Neural crest cell (in vitro differentiated cells): Measurements from ENCODE around the gene BSPRY. TPM values are rescaled to one million over a fixed set of nuclear protein-coding genes. Genes with fewer than 3 reads are reported as not detected.
"Not testable (repeated sequence)": the region's sequence is repeated elsewhere in the genome, so short reads cannot be mapped to it uniquely, and the experiment has no call there.

Source experiments
- DNase-seq: peaks from one replicate; pipeline ENCODE4 v3.0.0; 2021; ENCODE audit warnings: low read depth, mixed read lengths, low spot score
- H3K27ac Mint-ChIP-seq: one replicate; pipeline ENCODE4 v1.8.0; 2021; ENCODE audit warnings: mild to moderate bottlenecking, mixed read lengths; ENCODE audit not compliant: unreplicated experiment
- H3K27me3 Mint-ChIP-seq: 2 replicates; pipeline ENCODE4 v1.8.0; 2021; ENCODE audit warnings: low read depth, mild to moderate bottlenecking, mixed read lengths
- H3K36me3 Mint-ChIP-seq: 2 replicates; pipeline ENCODE4 v1.8.0; 2021; ENCODE audit warnings: low read depth, mild to moderate bottlenecking, mixed read lengths
- H3K4me1 Mint-ChIP-seq: 2 replicates; pipeline ENCODE4 v1.8.0; 2021; ENCODE audit warnings: mixed read lengths
- H3K4me3 Mint-ChIP-seq: one replicate; pipeline ENCODE4 v1.8.0; 2021; ENCODE audit warnings: mild to moderate bottlenecking, mixed read lengths
- H3K9me3 Mint-ChIP-seq: 2 replicates; pipeline ENCODE4 v1.8.0; 2021; ENCODE audit warnings: mixed read lengths
- CTCF ChIP-seq: fragments of 200-600 bp; sonication (generic); conservative IDR thresholded peaks from 2 replicates; pipeline ENCODE4 v1.5.0; 2021; ENCODE audit warnings: antibody characterized with exemption, mild to moderate bottlenecking
- total RNA-seq: library from RNA; stranded (reverse); gene quantifications from 2 replicates; pipeline ENCODE4 v1.2.1, GENCODE V29; 2021

Gene BSPRY
- total RNA-seq, 1 donor from 2014 or later = not detected

- Mint-ChIP-seq H3K4me1 (peaks cover 6% of the 10 kb centered on the region), H3K27ac (no peak within 1 kb of the TSS), H3K36me3 (no peaks in the 10 kb centered on the region), H3K9me3 (no peaks in the 10 kb centered on the region), H3K4me3 (peak within 1 kb of the TSS; percentile 88), H3K27me3 (peaks cover 3% of the 10 kb centered on the region)
- no peak for TF ChIP-seq CTCF
- peak; percentile 48 for DNase-seq
Observed at GRCh38 chr9:113376634-113377567, 27.6 kb downstream of the BSPRY start, which contains the start of gene HDHD3. Gene HDHD3, minus strand, starts transcription at chr9:113376986. Its CDS starts 2,632 bp downstream, at chr9:113374354.

- H3K9me3 Mint-ChIP-seq, H3K27ac Mint-ChIP-seq, H3K4me1 Mint-ChIP-seq, DNase-seq, H3K27me3 Mint-ChIP-seq, H3K36me3 Mint-ChIP-seq: not testable (repeated sequence)
- H3K4me3 Mint-ChIP-seq = peak overlapping the region; percentile 57
Observed at GRCh38 chr9:113379094-113379828, 29.9 kb downstream of the BSPRY start.

- H3K4me3 Mint-ChIP-seq, H3K27ac Mint-ChIP-seq, H3K36me3 Mint-ChIP-seq, DNase-seq, H3K4me1 Mint-ChIP-seq, H3K9me3 Mint-ChIP-seq, H3K27me3 Mint-ChIP-seq: not testable (repeated sequence)
Observed at GRCh38 chr9:113379829-113380210, 30.5 kb downstream of the BSPRY start.

GRCh38 chr9:113380869-113381378 is 31.6 kb downstream of the BSPRY start:
- H3K9me3 Mint-ChIP-seq = no peaks in the 10 kb centered on the region
- H3K27ac Mint-ChIP-seq = no peak overlapping the region
- no peak for DNase-seq
- no peak overlapping the region for H3K4me3 Mint-ChIP-seq
- no peaks in the 10 kb centered on the region for H3K4me1 Mint-ChIP-seq
- H3K27me3 Mint-ChIP-seq = peaks cover 3% of the 10 kb centered on the region
- no peak for TF ChIP-seq CTCF
- no peaks in the 10 kb centered on the region for H3K36me3 Mint-ChIP-seq

GRCh38 chr9:113381441-113381840 is 32.1 kb downstream of the BSPRY start:
- H3K4me3 Mint-ChIP-seq, H3K27ac Mint-ChIP-seq, H3K9me3 Mint-ChIP-seq, H3K36me3 Mint-ChIP-seq, H3K27me3 Mint-ChIP-seq, H3K4me1 Mint-ChIP-seq, DNase-seq: not testable (repeated sequence)

- Mint-ChIP-seq H3K27me3 (peaks cover 3% of the 10 kb centered on the region), H3K9me3 (no peaks in the 10 kb centered on the region), H3K4me3 (no peak overlapping the region), H3K4me1 (no peaks in the 10 kb centered on the region), H3K27ac (no peak overlapping the region), H3K36me3 (peaks cover 6% of the 10 kb centered on the region)
- TF ChIP-seq CTCF = no peak
- no peak for DNase-seq
Observed at GRCh38 chr9:113381909-113382411, 32.6 kb downstream of the BSPRY start.
